ENCODE results near the gene PLCH1.

GRCh38 chr3:155607761-155608160, 137.1 kb downstream of the PLCH1 start:
- TF ChIP-seq CTCF (optimal IDR thresholded peaks at IDR 0.05 in 1 of 3, IDR thresholded peaks at IDR 0.05 in 1 of 3, conservative IDR thresholded peaks at IDR 0.05 in 1 of 3; ENCODE audit: extremely low read depth in 1 of 3, insufficient read depth in 2 of 3, low read length in 3 of 3) (no peak), EZH2 (IDR thresholded peaks at IDR 0.05; ENCODE audit: low read length) (no peak)
